Dendritic cell treated with granulocyte-macrophage colony-stimulating factor and Interleukin-4, amounts not matched to agents 40 ng/mL and 50 ng/mL, for 4 days (primary cell): ENCODE results near the gene SHISA5.
"Not testable (repeated sequence)": the region's sequence is repeated elsewhere in the genome, so short reads cannot be mapped to it uniquely, and the experiment has no call there.

Experiments used
- H3K27ac Mint-ChIP-seq: one replicate; pipeline ENCODE4 v1.8.0; 2022; ENCODE audit warnings: mild to moderate bottlenecking, mixed read lengths
- H3K27me3 Mint-ChIP-seq: one replicate; pipeline ENCODE4 v1.8.0; 2022; ENCODE audit warnings: mild to moderate bottlenecking, mixed read lengths
- H3K36me3 Mint-ChIP-seq: one replicate; pipeline ENCODE4 v1.8.0; 2022; ENCODE audit warnings: low read depth, mixed read lengths
- H3K4me1 Mint-ChIP-seq: one replicate; pipeline ENCODE4 v1.8.0; 2022; ENCODE audit warnings: low read depth, mixed read lengths
- H3K4me3 Mint-ChIP-seq: one replicate; pipeline ENCODE4 v1.8.0; 2022; ENCODE audit warnings: mild to moderate bottlenecking, moderate library complexity, mixed read lengths
- H3K9me3 Mint-ChIP-seq: one replicate; pipeline ENCODE4 v1.8.0; 2022; ENCODE audit warnings: mixed read lengths
- intact Hi-C: fragments of 100-400 bp; cut with micrococcal nuclease; formaldehyde crosslinking; loops from one replicate; pipeline ENCODE4 v1.15.0; 2022

Gene SHISA5, protein sequence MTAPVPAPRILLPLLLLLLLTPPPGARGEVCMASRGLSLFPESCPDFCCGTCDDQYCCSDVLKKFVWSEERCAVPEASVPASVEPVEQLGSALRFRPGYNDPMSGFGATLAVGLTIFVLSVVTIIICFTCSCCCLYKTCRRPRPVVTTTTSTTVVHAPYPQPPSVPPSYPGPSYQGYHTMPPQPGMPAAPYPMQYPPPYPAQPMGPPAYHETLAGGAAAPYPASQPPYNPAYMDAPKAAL

DNA sequence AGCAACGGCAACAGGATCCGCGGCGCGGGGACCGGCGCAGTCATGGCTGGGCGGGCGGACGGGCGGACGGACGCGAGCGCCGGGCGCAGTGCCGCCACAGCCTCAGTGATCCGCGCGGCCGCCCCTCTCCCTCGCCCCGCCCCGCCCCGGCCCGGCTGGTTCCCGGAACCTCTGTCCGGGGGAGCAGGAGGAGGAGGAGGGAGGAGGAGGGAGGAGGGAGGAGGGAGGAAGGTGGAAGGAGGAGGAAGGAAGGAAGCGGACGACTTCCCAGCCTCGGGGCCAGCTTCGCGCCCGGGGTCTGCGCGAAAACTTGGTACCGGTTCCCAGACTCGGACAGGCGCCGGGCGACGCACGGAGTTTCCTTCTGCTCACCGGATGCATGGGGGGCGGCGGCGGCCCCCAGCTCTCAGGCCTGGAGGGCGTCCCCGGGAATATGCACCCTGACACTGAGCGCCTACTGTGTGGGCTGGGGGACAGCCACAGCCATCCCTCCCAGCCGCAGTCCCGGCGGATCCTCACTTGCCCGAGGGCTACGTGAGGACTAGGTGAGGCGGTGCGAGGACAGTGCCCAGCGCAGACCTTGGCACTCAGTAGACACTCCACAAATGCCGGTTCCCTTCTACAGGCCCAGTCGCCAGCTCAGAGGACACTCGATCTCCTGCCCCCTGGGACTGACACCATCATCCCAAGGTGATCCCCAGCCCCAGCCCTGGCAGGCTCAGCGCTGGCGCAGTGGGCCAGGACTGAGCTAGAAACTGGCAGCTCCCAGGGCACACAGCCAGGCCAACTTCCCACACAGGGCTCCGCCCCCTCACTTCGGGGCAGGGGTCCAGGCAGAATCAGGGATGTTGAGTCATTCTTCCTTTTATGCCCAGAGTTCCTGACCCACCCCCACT is at the start of gene SHISA5:
SHISA5 (minus strand) TSS at position 124 of the 896 bp plus-strand sequence; CDS start at position 44, 80 bp downstream.
- peaks cover 65% of the 10 kb centered on the region for H3K4me1 Mint-ChIP-seq
- intact Hi-C loops: no loop called here
- peaks cover 11% of the 10 kb centered on the region for H3K36me3 Mint-ChIP-seq
- H3K27ac Mint-ChIP-seq: peak within 1 kb of the TSS; percentile 82
- H3K4me3 Mint-ChIP-seq: peak within 1 kb of the TSS; percentile 79
- H3K9me3 Mint-ChIP-seq: no peaks in the 10 kb centered on the region
- H3K27me3 Mint-ChIP-seq: peaks cover 2% of the 10 kb centered on the region

DNA sequence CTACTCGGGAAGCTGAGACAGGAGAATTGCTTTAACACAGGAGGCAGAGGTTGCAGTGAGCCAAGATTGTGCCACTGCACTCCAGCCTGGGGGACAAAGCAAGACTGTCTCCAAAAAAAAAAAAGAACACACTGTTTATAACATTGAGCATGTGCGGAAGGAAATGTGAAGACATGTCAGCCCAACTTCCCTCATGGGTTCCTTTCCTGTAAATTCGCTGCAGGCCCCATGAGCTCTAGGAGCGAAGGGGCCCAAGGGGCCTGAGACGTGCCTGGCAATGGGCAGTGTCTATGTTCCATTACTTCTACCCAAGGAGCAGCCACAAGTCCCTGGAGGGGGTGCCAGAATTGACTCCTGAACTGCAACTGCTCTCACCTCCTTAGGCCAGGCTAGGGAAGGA is 49.4 kb upstream of the SHISA5 start:
- Mint-ChIP-seq H3K9me3 (no peaks in the 10 kb centered on the region), H3K4me3 (peak overlapping the region; percentile 22), H3K36me3 (peaks cover 46% of the 10 kb centered on the region), H3K27me3 (no peaks in the 10 kb centered on the region), H3K27ac (peak overlapping the region; percentile 83), H3K4me1 (peaks cover 83% of the 10 kb centered on the region)
- intact Hi-C loops: no loop called here

DNA sequence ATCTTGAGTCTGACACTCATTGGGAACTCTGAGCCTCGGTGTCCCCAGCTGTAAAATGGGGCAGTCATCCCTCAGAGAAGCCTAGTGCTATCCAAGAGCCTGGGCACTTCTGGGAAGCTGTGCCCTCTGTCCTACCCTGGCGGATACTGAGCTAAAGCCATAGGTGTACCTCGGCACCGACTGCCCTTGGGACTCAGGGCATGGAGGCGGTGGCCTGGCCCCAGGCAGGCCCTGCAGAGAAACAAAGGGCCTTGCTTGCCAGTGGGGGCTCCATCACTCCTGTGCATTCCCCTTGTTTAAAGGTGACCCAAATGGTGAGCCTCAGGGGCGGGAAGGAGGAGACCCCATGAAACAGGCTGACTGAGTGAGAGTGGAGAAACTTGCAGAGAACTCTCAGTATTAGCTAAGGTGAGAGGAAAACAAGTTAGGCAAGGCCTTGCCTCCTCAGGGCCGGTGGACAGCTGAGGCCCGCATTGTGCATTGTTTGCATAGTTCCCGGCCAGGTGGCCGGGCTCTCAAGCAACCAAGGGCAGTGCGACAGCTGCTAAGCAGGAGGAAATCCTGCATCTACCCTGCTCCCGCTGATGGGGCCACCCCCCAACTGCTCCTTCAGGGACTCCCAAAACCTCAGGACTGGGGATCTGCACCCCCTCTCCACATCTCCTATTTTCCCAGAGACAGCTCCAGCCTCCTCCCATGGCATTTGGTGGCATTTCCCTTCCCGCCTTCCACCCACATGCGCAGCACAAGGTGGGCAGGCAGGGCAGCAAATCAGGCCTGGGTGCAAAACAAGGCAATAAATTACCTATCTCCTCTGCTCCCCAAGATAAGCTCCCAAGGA is 48.4 kb upstream of the SHISA5 start:
- no peak overlapping the region for H3K4me3 Mint-ChIP-seq
- peaks cover 76% of the 10 kb centered on the region for H3K4me1 Mint-ChIP-seq
- intact Hi-C loops: no loop called here
- H3K27ac Mint-ChIP-seq: peak overlapping the region; percentile 39
- H3K27me3 Mint-ChIP-seq: no peaks in the 10 kb centered on the region
- H3K9me3 Mint-ChIP-seq: no peaks in the 10 kb centered on the region
- H3K36me3 Mint-ChIP-seq: peaks cover 56% of the 10 kb centered on the region

DNA sequence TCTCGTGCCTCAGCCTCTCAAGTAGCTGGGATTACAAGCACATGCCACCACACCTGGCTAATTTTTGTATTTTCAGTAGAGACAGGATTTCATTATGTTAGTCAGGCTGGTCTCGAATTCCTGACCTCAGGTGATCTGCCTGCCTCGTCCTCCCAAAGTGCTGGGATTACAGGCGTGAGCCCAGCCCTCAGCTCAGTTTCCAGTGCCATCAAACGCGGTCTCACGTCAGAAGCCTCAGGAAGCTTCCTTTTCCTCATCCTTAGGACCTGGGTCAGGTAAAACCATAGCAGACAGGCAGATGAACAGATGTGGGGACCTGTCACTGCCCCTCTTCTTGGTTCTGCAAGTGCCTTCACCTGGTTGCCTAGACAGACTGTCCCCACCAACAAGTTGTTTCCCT is 47.7 kb upstream of the SHISA5 start:
- H3K27me3 Mint-ChIP-seq, intact Hi-C loops, H3K4me3 Mint-ChIP-seq, H3K9me3 Mint-ChIP-seq: not testable (repeated sequence)
- peak overlapping the region; percentile 39 for H3K27ac Mint-ChIP-seq
- H3K4me1 Mint-ChIP-seq: peaks cover 69% of the 10 kb centered on the region
- H3K36me3 Mint-ChIP-seq: peaks cover 61% of the 10 kb centered on the region

DNA sequence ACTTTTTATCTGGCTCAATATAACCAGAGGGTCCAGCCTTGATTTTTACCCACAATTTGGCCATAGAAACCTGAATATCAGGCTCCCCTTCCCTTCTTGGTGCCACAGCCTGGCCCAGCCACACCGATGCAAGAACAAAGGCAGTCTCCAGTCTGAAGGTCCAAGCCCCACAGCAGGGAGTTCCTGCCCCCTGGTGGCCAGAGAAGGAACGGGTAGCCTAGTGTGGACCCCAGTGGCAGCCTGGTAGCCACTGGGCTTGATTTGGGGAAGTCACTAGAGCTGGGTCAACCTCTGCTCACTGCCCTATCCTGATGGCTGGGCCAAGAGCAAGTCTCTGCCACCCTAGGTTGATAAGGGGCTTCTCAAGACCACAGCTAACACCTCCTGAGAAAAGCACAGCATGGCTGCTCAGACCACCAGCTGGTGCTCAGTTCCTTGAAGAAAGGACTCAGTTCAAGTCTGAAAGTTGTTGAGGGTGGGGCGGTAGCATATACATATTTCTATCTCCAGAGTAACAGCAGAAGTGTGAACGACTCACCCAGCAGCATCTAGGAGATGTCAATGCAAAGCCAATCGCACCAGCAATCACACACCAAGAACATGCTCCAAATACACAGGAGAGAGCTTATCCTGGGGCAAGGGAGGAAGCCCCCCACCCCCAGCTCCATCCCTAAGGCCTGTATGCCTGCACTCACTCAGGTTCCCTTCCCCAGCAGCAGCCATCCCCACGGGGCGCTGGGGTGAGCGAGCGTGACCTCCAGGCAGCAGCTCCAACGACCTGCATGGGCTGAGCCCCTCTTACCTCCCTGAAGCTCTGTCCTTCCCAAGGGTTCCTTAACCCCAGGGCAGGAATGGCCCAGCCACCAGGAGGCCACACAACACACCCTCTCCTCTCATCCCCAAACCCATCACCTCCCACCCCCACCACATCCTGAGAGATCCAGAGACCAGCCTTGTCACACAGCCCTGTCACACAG is 45.0 kb upstream of the SHISA5 start:
- H3K9me3 Mint-ChIP-seq: no peaks in the 10 kb centered on the region
- intact Hi-C loops: loop anchor here (1.0 kb wide), 1 partner anchor 84 kb away; no protein-coding TSS in a partner anchor
- peaks cover 72% of the 10 kb centered on the region for H3K36me3 Mint-ChIP-seq
- H3K4me1 Mint-ChIP-seq: peaks cover 61% of the 10 kb centered on the region
- peak overlapping the region; percentile 37 for H3K27ac Mint-ChIP-seq
- H3K4me3 Mint-ChIP-seq: no peak overlapping the region
- H3K27me3 Mint-ChIP-seq: no peaks in the 10 kb centered on the region

DNA sequence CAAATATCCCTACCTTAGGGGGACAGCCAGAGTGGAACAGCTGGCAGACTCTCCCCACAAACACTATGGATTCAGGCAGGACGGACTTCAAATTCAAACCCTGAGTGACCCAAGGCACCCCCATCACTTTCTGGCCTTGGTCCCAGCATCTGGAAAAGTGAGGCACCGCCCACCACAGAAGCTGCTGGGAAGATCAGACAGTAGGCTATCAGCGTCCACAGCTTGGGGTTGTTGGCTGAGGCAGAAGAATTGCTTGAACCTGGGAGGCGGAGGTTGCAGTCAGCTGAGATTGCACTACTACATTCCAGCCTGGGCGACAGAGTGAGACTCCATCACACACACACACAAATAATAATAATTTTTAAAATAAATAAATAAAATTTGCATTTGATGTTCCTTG is 44.2 kb upstream of the SHISA5 start:
- Mint-ChIP-seq H3K27me3 (no peaks in the 10 kb centered on the region), H3K4me3 (no peak overlapping the region), H3K27ac (no peak overlapping the region), H3K36me3 (peaks cover 77% of the 10 kb centered on the region), H3K9me3 (no peaks in the 10 kb centered on the region), H3K4me1 (peaks cover 60% of the 10 kb centered on the region)
- intact Hi-C loops: loop anchor here (1.0 kb wide), 1 partner anchor 83 kb away; no protein-coding TSS in a partner anchor

DNA sequence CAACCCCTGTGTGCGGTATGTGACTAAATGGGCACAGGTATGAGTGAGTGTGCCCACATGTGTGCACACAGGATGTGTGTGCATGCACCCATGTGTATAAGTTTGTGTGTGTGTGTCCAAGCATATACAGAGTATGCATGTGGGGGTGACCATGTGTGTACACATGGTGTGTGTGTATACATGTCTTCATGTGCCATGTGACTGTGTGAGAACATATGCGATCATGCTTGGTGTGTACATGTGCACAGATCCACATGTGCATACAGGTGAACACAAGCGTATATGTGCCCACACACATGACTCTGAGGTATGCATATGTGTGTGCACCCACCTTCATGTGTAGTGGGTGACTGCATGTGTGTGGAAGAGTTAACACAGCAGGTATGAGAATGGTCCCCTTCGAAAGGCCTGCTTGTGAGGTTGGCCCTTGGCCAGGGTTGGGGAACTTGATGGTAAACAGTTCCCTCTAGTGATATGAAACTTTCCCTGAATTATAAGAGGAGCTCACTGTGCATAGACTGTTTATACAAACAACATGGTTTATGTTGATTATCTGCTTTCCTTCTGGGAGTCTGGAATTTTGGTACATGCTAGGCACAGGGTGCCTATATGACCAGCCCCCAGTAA is 42.3 kb upstream of the SHISA5 start:
- Mint-ChIP-seq H3K9me3 (no peaks in the 10 kb centered on the region), H3K36me3 (peaks cover 80% of the 10 kb centered on the region), H3K4me1 (peaks cover 65% of the 10 kb centered on the region), H3K27me3 (no peaks in the 10 kb centered on the region), H3K27ac (peak overlapping the region; percentile 56), H3K4me3 (no peak overlapping the region)
- intact Hi-C loops: no loop called here

DNA sequence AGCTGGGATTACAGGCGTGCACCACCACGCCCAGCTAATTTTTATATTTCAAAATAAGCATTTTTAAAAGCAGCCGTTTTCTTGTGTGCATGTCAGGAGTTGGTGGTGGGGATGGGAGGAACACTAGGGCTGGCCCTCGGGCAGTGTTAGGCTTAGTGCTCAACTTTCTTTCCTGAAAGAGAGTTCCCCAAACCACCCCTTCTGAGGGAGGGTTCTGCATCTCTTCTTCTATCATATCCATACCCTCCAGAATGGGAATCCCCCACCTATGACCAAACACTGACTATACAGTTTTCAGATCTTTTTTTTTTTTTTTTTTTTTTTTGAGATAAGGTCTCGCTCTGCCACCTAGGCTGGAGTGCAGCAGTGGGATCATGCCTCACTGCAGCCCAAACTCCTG is 40.2 kb upstream of the SHISA5 start:
- Mint-ChIP-seq H3K4me1 (peaks cover 46% of the 10 kb centered on the region), H3K4me3 (no peak overlapping the region), H3K9me3 (no peaks in the 10 kb centered on the region), H3K36me3 (peaks cover 85% of the 10 kb centered on the region), H3K27ac (peak overlapping the region; percentile 85), H3K27me3 (no peaks in the 10 kb centered on the region)
- intact Hi-C loops: no loop called here

DNA sequence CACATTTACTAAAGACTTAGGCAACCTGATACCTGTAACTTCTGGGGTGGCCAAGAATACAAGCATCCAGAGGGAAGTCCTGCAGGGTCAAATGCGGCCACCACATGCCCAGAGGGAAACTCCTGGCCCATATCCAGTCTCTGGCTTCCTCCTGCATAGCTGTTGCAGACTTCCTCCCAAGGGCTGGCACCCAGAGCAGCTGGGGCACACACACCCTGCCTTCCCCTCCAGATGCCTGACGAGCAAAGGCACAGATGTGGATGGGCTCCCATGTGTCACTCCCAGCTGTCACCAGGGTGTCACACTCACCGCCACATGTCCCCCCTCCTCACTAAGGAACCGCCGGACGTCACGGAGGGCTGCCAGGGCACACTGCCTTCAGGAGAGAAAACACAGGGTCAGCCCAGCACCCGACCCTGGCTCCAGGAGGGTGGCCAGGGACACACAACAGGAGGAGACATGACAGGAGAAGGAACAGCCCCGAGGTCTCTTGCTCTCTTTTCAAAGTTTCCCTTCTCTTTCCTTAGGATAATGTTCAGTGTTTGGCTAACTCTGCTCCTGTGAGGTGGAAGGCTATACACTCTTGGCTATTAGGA is 39.4 kb upstream of the SHISA5 start:
- Mint-ChIP-seq H3K4me1 (peaks cover 39% of the 10 kb centered on the region), H3K4me3 (peak overlapping the region; percentile 1), H3K27me3 (no peaks in the 10 kb centered on the region), H3K9me3 (no peaks in the 10 kb centered on the region), H3K36me3 (peaks cover 85% of the 10 kb centered on the region), H3K27ac (peak overlapping the region; percentile 85)
- intact Hi-C loops: no loop called here

DNA sequence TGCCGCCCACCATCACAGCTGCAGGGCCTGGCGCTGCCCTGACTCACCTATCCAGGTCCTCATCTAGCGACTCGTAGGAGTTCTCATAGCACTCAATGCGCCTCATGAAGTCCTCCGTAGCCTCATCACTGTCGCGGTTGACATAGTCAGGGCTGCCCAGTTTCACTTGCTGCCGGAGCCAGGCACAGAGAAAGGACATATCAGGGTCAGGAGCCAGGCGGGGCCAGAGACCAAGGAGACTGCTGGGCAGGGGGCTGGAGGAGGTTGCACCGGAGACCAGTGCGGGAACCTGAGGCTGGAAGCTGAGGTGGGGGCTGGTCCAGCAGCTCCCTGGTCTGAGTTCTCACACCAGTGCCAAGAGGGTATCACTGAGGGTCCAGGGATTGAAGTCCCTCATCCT is 34.5 kb upstream of the SHISA5 start:
- Mint-ChIP-seq H3K27ac (no peak overlapping the region), H3K9me3 (peaks cover 10% of the 10 kb centered on the region), H3K27me3 (no peaks in the 10 kb centered on the region), H3K4me3 (no peak overlapping the region), H3K4me1 (peaks cover 25% of the 10 kb centered on the region), H3K36me3 (peaks cover 100% of the 10 kb centered on the region)
- intact Hi-C loops: no loop called here

DNA sequence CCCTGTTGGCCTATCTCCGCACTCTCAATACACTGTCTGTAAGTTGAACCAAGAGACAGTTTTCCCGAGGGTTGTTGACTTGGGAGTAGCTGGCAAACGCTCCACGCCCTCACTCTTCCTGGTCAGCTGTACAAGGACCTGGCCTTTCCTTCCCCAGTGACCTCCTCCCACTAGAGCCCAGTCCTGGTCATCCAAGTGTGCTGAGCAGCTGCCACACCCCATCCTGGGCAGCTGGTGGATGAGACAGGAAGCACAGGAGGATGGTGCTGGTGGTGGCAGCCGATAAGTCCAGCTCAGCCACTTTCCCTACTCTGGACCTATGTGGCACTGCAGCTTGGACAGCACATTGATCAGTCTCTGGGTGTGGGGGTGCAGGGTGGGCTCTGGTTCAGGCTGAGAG is 32.8 kb upstream of the SHISA5 start:
- Mint-ChIP-seq H3K9me3 (peaks cover 10% of the 10 kb centered on the region), H3K36me3 (peaks cover 97% of the 10 kb centered on the region), H3K4me1 (peaks cover 19% of the 10 kb centered on the region), H3K27ac (no peak overlapping the region), H3K4me3 (no peak overlapping the region), H3K27me3 (no peaks in the 10 kb centered on the region)
- intact Hi-C loops: no loop called here

DNA sequence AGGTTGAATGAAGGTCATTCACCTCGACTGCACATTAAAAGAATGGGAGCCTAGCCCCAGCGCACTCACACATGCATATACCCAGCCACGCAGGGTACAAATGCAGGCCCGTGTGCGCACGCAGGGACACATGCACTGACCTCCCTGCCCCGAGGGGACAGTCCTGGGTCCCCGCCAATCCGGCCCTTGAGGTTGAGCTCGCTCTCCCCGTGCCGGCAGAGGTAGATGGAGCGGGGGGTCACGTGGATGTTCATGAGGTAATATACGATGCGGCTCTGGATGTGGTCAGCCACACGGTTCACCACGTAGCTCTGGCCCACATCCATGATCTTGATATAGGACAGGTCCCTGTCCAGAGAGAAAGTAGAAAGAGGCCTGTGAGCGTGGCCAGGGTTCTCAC is 32.1 kb upstream of the SHISA5 start:
- intact Hi-C loops: no loop called here
- Mint-ChIP-seq H3K4me1 (peaks cover 21% of the 10 kb centered on the region), H3K27me3 (no peaks in the 10 kb centered on the region), H3K27ac (no peak overlapping the region), H3K36me3 (peaks cover 95% of the 10 kb centered on the region), H3K9me3 (peaks cover 10% of the 10 kb centered on the region), H3K4me3 (no peak overlapping the region)
